GM18861 (cell line): ENCODE data around the gene B3GNT5.
"Not testable (repeated sequence)": the region's sequence is repeated elsewhere in the genome, so short reads cannot be mapped to it uniquely, and the experiment has no call there.

ENCODE experiments used
- ATAC-seq: cut with Tn5 transposase; IDR thresholded peaks from one replicate; pipeline ENCODE4 v1.9.1; 2021; ENCODE audit not compliant: unreplicated experiment

Gene B3GNT5

GRCh38 chr3:183229178-183229577 is 23.9 kb upstream of the B3GNT5 start:
- ATAC-seq: no peak

GRCh38 chr3:183230251-183230650 is 22.8 kb upstream of the B3GNT5 start:
- not testable (repeated sequence) for ATAC-seq

GRCh38 chr3:183230826-183231225 is 22.2 kb upstream of the B3GNT5 start:
- ATAC-seq: no peak

GRCh38 chr3:183233966-183234365 is 19.1 kb upstream of the B3GNT5 start:
- ATAC-seq: no peak

GRCh38 chr3:183239046-183239445 is 14.0 kb upstream of the B3GNT5 start:
- no peak for ATAC-seq

GRCh38 chr3:183242431-183242830 is 10.6 kb upstream of the B3GNT5 start:
- no peak for ATAC-seq

GRCh38 chr3:183244219-183244618 is 8.8 kb upstream of the B3GNT5 start:
- no peak for ATAC-seq

GRCh38 chr3:183244981-183245476 is 8.0 kb upstream of the B3GNT5 start:
- no peak for ATAC-seq

GRCh38 chr3:183247011-183247589 is 6.0 kb upstream of the B3GNT5 start:
- ATAC-seq: no peak

GRCh38 chr3:183249006-183249718 is 3.9 kb upstream of the B3GNT5 start:
- ATAC-seq: no peak

- no peak for ATAC-seq
These were observed 803 bp upstream of the B3GNT5 start for GRCh38 chr3:183252118-183252782.

- no peak for ATAC-seq
These were observed 754 bp downstream of the B3GNT5 start for GRCh38 chr3:183253528-183254486.

GRCh38 chr3:183254487-183255347 is 1.7 kb downstream of the B3GNT5 start:
- ATAC-seq: no peak

- ATAC-seq: no peak
These were observed 2.3 kb downstream of the B3GNT5 start for GRCh38 chr3:183255348-183255730.

GRCh38 chr3:183259087-183259486 is 6.0 kb downstream of the B3GNT5 start:
- no peak for ATAC-seq

- ATAC-seq: no peak
These were observed 6.6 kb downstream of the B3GNT5 start for GRCh38 chr3:183259621-183260020.

GRCh38 chr3:183260167-183260904 is 7.3 kb downstream of the B3GNT5 start:
- ATAC-seq: no peak

GRCh38 chr3:183261151-183261724 is 8.2 kb downstream of the B3GNT5 start:
- ATAC-seq: no peak

GRCh38 chr3:183262875-183263378 is 9.9 kb downstream of the B3GNT5 start:
- no peak for ATAC-seq
